SK-MEL-5 (cell line): ENCODE data around the gene DICER1. TPM values are rescaled to one million over a fixed set of nuclear protein-coding genes. Genes with fewer than 3 reads are reported as not detected.

Source experiments
- DNase-seq: peaks from one replicate; pipeline ENCODE4 v3.0.0-alpha.2; 2016; ENCODE audit warnings: low read depth, low spot score
- in situ Hi-C: cut with HindIII; loops from 2 replicates; pipeline ENCODE4 v1.10.0; 2016; ENCODE audit warnings: low sequenced_read_pairs, high pct_unique_total_duplicates, low pct_unique_long_range_greater_than_20kb
- total RNA-seq: library from RNA; depleted of rRNA; stranded (reverse); fragments of >200 nt; shearing (Covaris generic); gene quantifications from 2 replicates; pipeline ENCODE4 v1.2.3, GENCODE V29; 2014

Gene DICER1
- total RNA-seq, 1 experiment from 2014 or later, result 38.8 TPM

DNA sequence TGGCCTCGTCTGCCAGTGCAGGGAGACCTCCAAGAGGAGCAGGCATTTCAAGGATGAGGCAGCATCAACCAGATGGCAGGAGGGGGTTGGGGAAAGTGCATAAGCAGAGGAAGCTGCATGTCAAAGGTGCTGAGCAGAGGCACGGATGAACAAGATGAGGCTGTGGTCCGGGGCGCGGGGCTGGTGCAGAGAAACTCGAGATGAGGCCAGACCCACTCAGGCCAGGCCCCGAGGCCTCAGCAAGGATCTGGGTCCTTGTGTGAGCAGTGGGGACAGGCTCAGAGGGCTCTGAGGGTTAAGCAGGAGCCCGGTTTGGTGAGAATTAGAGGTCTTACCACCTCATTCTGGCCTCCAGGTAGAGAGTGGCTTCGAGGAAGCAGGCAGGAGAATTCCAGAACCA is 98.8 kb downstream of the DICER1 start:
- no peak for DNase-seq
- in situ Hi-C loops, result no loop called here

DNA sequence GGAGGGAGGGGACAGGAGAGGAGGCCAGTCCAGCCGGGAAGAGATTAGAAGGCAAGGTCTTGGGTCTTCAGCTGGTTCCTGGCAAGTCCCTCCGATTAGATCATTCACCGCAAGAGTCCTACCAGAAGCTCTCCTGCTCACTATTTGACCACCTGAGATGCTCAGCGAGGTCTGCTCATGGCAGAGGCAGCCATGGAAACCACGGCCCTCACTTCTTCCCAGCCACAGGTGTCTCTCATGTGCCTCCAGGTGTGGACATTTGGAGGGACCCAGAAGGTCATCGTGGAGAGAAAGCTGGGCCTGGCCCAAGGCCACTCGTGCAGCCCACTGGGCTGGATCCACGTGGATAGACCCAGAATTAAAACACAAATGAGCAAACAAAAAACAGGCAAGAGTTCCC is 99.5 kb downstream of the DICER1 start:
- DNase-seq, result no peak
- in situ Hi-C loops, result no loop called here

- in situ Hi-C loops, result no loop called here
- DNase-seq, result no peak
Measured at GRCh38 chr14:95057147-95057546, 100.2 kb downstream of the DICER1 start.

DNA sequence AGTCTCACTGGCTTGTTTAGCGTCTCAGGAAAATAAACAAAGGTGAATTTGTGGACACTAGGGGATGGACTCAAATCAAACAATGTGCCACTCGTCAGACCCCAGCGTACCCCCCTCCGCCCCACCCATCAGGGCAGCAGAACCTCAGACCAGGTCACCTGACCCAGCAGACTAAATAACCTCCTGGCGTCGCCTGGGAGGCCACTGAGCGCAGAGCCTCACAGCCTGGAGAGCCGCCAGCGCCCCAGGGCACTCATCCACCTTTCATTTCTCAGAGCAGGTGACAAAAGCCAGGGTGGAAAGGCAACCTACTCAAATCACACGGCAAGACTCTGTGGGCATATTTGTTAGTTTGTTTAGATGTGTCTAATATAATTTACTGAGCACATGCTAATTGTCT is 100.9 kb downstream of the DICER1 start:
- DNase-seq, result no peak
- in situ Hi-C loops, result no loop called here

DNA sequence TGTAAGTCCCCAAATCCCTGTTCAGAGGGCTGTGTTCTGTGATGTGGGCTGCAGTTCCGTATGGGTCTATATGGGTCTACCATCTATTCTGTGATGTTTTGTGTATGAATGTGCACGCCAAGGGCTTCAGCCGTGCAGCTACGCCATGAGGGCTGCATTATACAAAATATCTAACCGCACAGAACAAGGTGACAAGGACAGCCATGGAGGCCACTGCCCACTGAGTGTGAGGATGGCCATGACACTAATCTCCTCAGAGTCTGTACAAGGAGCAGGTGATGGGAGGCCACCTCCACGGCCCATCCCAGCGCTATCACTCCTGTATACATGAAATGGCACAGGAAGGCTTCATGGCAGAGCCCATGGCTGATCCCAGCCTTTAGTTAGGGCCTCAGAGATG is 102.0 kb downstream of the DICER1 start:
- in situ Hi-C loops, result no loop called here
- no peak for DNase-seq

GRCh38 chr14:95054346-95055280 is 102.7 kb downstream of the DICER1 start:
- in situ Hi-C loops, result no loop called here
- no peak for DNase-seq

- in situ Hi-C loops, result no loop called here
- no peak for DNase-seq
Measured at GRCh38 chr14:95052016-95052585, 105.2 kb downstream of the DICER1 start.

DNA sequence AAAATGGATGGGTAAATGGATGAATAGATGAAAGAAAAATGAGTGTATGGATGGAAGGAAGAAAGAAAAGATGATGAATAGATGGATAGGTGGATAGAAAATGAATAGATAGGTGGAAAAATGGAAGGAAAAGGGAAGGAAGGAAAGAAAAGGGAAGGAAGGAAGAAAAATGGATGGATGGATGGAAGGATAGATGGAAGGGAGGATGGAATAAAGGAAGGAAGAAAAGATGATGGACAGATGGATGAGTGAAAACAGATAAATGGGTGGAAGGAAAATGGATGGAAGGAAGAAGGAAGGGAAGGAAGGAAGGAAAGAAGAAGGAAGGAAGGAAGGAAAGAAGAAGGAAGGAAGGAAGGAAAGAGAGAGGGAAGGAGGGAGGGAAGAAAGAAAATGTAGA is 107.4 kb downstream of the DICER1 start:
- no peak for DNase-seq
- in situ Hi-C loops, result no loop called here

- in situ Hi-C loops, result no loop called here
- no peak for DNase-seq
Measured at GRCh38 chr14:95048771-95049312, 108.5 kb downstream of the DICER1 start.

DNA sequence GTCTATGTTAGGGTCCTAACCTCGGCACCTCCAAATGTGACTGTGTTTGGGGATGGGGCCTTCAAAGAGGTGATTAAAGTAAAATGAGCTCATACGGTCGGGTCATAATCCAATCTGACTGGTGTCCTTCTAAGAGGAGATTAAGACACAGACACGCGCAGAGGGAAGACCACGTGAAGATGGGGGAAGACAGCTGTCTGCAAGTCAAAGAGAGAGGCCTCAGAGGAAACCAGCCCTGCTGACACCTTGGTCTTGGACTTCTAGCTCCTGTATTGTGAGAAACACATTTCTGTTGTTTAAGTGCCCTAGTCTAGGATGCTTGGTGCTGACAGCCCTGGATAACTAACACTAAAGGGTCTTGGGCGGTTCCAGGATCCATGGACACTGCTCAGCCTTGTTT is 109.6 kb downstream of the DICER1 start:
- no peak for DNase-seq
- in situ Hi-C loops, result no loop called here

DNA sequence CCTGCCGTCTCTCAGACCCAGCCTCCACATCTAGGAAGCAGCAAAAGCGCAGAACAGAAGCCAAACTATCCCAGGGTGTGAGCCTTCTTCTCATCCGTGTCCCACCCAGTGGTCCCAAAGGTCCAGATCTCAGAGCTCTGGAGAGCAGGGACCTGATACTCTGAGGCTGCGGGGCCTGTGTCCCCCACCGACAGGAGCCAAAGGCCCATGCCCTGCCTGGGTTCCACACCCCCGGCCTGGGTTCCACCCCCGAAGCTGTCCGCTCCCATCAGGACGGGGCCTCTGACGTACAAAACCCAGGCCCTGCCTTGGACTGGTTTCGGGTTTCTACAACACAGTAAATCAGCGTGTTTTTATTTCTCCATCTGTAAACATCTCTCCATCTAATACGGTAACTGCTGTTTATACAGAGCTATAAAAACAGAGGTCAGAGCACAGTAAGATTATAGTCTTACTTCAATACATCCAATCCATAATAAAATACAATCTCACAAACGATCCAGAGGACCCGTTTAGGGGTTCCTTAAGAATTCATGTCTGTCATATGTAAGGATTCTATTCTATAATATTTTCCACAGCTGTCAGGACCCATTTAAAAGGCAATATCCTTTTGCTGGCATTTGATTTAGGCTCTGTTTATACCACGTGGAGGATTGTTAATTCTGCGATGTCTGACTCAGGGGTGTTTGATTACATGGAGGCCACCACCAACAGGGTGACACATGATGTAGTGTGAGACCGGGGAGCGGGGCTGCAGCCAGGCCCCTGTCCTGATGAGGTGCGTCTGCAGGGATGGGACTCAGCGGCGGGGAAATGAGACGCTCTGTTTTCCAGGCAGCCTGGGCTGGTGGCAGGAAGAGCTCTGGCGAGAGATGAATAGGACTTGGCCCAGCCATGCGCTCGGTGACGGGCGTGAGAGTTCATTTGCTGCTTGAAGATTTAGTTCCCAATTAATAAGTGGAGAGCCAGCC is 110.3 kb downstream of the DICER1 start:
- no peak for DNase-seq

DNA sequence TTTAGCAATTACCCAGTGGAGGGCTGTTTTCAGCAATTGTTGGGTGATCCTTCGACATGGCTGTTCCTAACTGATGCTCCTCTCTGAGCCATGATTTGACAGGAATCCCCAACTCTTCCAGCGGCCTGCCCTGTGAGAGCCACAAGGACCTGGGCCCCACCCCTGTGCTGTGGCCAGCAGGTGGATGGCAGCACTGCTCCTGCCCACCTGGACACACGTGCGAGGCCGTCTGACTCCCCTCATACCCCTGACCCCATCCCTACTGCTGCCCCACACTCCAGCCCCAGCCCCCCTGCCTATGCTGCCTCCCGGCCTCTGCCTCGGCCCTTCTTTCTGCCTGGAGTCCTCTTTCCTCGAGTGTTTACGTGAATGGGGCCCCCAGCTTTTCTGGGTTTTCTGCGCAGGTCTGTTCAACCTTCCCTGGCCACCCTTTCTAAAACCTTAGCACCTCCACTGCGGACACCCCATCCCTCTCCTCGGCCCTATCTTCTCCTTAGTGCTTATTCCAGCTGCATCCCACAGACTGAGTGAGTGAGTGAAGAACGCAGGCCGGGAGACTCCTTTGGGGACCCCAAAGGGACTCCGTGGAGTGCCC is 111.4 kb downstream of the DICER1 start:
- in situ Hi-C loops, result no loop called here
- DNase-seq, result no peak

More for the DNA sequence above, 110.3 kb downstream of the DICER1 start:
- in situ Hi-C loops, result no loop called here

- in situ Hi-C loops, result no loop called here
Measured at GRCh38 chr14:95045106-95045701, 112.1 kb downstream of the DICER1 start.

GRCh38 chr14:95044463-95045105 is 112.7 kb downstream of the DICER1 start:
- DNase-seq, result no peak
- in situ Hi-C loops, result no loop called here

More at GRCh38 chr14:95045106-95045701, 112.1 kb downstream of the DICER1 start:
- no peak for DNase-seq

GRCh38 chr14:95043732-95044462 is 113.4 kb downstream of the DICER1 start:
- in situ Hi-C loops, result no loop called here
- no peak for DNase-seq

GRCh38 chr14:95043314-95043713 is 114.0 kb downstream of the DICER1 start:
- in situ Hi-C loops, result no loop called here
- no peak for DNase-seq
